Measurements from ENCODE around the gene RBM41.

RBM41 gene

DNA sequence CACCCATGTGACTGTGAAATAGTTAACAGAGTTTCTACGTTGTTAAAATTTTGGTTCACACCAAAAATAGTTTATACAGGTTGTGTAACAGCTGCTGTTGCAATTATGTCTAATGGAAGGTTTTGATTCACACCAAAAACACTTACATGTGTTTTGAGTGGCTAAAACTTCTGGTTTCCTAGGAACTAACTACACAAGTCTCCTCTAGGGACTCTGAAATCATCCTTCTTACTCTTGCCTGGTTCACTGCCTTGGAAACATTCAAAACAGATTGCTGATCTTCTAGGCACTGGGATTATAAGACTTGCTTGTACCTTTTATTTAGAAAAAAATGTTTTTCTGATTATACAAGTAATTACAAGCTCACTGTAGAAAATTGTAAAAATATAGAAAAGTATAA, 103.7 kb downstream of the RBM41 start:
- Histone ChIP-seq H3K9me3 (ENCODE audit: low read length) (no peaks in the 10 kb centered on the region), H3K36me3 (ENCODE audit: insufficient read depth, low read length) (no peaks in the 10 kb centered on the region), H3K4me3 (ENCODE audit: low read depth in 1 of 2, low read length in 2 of 2) (no peak overlapping the region), H3K9ac (ENCODE audit: low read length) (no peak overlapping the region), H3K4me1 (ENCODE audit: insufficient read depth, low read length) (no peaks in the 10 kb centered on the region), H3K27me3 (ENCODE audit: control insufficient read depth in 1 of 2, insufficient read depth in 2 of 2, low read length in 2 of 2) (no peaks in the 10 kb centered on the region), H3K27ac (ENCODE audit: low read depth, low read length) (no peak overlapping the region)

Measured in muscle layer of colon (tissue), 2 donors.